NCI-H2196 (cell line): Measurements from ENCODE around the gene CADPS.

Experiments
- DNase-seq: peaks from one replicate; lab custom pipeline; 2025; ENCODE audit not compliant: unreplicated experiment; lab: John Stamatoyannopoulos, UW

CADPS gene

GRCh38 chr3:62364191-62364590, 511.0 kb downstream of the CADPS start:
- DNase-seq: no peak

- DNase-seq: no peak
Observed at GRCh38 chr3:62363275-62363674, 511.9 kb downstream of the CADPS start.

GRCh38 chr3:62361824-62362223, 513.4 kb downstream of the CADPS start:
- no peak for DNase-seq

- DNase-seq: no peak
Observed at GRCh38 chr3:62361261-62361660, 514.0 kb downstream of the CADPS start.

- no peak for DNase-seq
Observed at GRCh38 chr3:62359531-62359930, 515.7 kb downstream of the CADPS start.

GRCh38 chr3:62356356-62356755, 518.9 kb downstream of the CADPS start:
- DNase-seq: no peak

- no peak for DNase-seq
Observed at GRCh38 chr3:62355703-62356102, 519.5 kb downstream of the CADPS start.
